HepG2 (cell line): ENCODE data around the gene DOLK. TPM values are rescaled to one million over a fixed set of nuclear protein-coding genes. Genes with fewer than 3 reads are reported as not detected.

Experiments used
- ARID5B ChIP-seq: IDR thresholded peaks from 2 replicates; pipeline ENCODE4 v1.4.0; 2020; ENCODE audit warnings: mild to moderate bottlenecking, missing genetic modification reagents
- ATF2 ChIP-seq: sonication (generic); formaldehyde crosslinking; IDR thresholded peaks from 2 replicates; pipeline ENCODE4 v1.4.0; 2020; ENCODE audit warnings: missing genetic modification reagents
- CTCF ChIP-seq: sonication (generic); formaldehyde crosslinking; IDR thresholded peaks from 2 replicates; pipeline ENCODE4 v1.5.0; 2020; ENCODE audit warnings: mild to moderate bottlenecking, missing genetic modification reagents, moderate library complexity
- FOXA3 ChIP-seq: IDR thresholded peaks from 2 replicates; pipeline ENCODE4 v1.6.1; 2016; ENCODE audit warnings: missing genetic modification reagents, missing compliant biosample characterization
- HDAC2 ChIP-seq: sonication (generic); formaldehyde crosslinking; IDR thresholded peaks from 2 replicates; pipeline ENCODE4 v1.4.0; 2020; ENCODE audit warnings: missing genetic modification reagents
- HNF4A ChIP-seq: sonication (generic); formaldehyde crosslinking; IDR thresholded peaks from 2 replicates; pipeline ENCODE4 v1.4.0; 2020; ENCODE audit warnings: missing genetic modification reagents
- HOXA3 ChIP-seq: sonication (generic); formaldehyde crosslinking; IDR thresholded peaks from 2 replicates; pipeline ENCODE4 v1.5.0; 2020; ENCODE audit warnings: missing genetic modification reagents
- JUNB ChIP-seq: sonication (generic); formaldehyde crosslinking; IDR thresholded peaks from 2 replicates; pipeline ENCODE4 v1.8.0; 2022; ENCODE audit warnings: missing genetic modification reagents, mild to moderate bottlenecking, borderline replicate concordance
- KDM2A ChIP-seq: sonication (generic); formaldehyde crosslinking; IDR thresholded peaks from 2 replicates; pipeline ENCODE4 v1.4.0; 2020; ENCODE audit warnings: low read depth, missing genetic modification reagents, borderline replicate concordance
- MED1 ChIP-seq: sonication (generic); formaldehyde crosslinking; IDR thresholded peaks from 2 replicates; pipeline ENCODE4 v1.4.0; 2020; ENCODE audit warnings: missing genetic modification reagents
- MIXL1 ChIP-seq: IDR thresholded peaks from 2 replicates; pipeline ENCODE4 v1.6.1; 2016
- PHF21A ChIP-seq: sonication (generic); formaldehyde crosslinking; IDR thresholded peaks from 2 replicates; pipeline ENCODE4 v1.5.0; 2020; ENCODE audit warnings: mild to moderate bottlenecking, missing genetic modification reagents
- RFXANK ChIP-seq: IDR thresholded peaks from 2 replicates; pipeline ENCODE4 v1.6.1; 2016
- RXRB ChIP-seq: IDR thresholded peaks from 2 replicates; pipeline ENCODE4 v1.6.1; 2016; ENCODE audit warnings: borderline replicate concordance, missing genetic modification reagents, missing compliant biosample characterization
- SOX6 ChIP-seq, 2 experiments: fragments of 450-650 bp in 1 of 2; sonication (generic) in 1 of 2; formaldehyde crosslinking in 1 of 2; IDR thresholded peaks; 2 replicates each; pipeline versions ENCODE4 v1.4.0 to v1.6.1; 2017 to 2020; ENCODE audit warnings: antibody characterized with exemption in 1 of 2, mild to moderate bottlenecking in 1 of 2, missing genetic modification reagents in 1 of 2
- ZFP90 ChIP-seq: sonication (generic); formaldehyde crosslinking; IDR thresholded peaks from 2 replicates; pipeline ENCODE4 v1.8.0; 2022; ENCODE audit warnings: missing genetic modification reagents, mild to moderate bottlenecking, inconsistent platforms, borderline replicate concordance
- ZMYM3 ChIP-seq: sonication (generic); formaldehyde crosslinking; IDR thresholded peaks from 2 replicates; pipeline ENCODE4 v1.5.1; 2020; ENCODE audit warnings: mild to moderate bottlenecking, missing genetic modification reagents
- ZNF124 ChIP-seq: sonication (generic); formaldehyde crosslinking; IDR thresholded peaks from 2 replicates; pipeline ENCODE4 v1.4.0; 2020; ENCODE audit warnings: missing genetic modification reagents
- ZNF574 ChIP-seq: sonication (generic); formaldehyde crosslinking; IDR thresholded peaks from 2 replicates; pipeline ENCODE4 v1.4.0; 2020; ENCODE audit warnings: missing genetic modification reagents
- ZNF605 ChIP-seq: sonication (generic); formaldehyde crosslinking; IDR thresholded peaks from 2 replicates; pipeline ENCODE4 v1.8.0; 2022; ENCODE audit warnings: mild to moderate bottlenecking, missing genetic modification reagents
- polyA plus RNA-seq, 8 experiments: library from polyadenylated mRNA; depleted of rRNA in 3 of 8; stranded (reverse) in 7 of 8; unstranded in 1 of 8; fragments of >200 nt; fragmentation: Illumina TruSeq in 4 of 8; extraction: Trizol in 4 of 8; gene quantifications; 2 replicates each; pipeline versions ENCODE4 v1.2.1 to v1.2.3, GENCODE V29; 2011 to 2016; ENCODE audit warnings: low read depth in 4 of 8, missing spikeins in 1 of 8, mixed read lengths in 1 of 8; ENCODE audit not compliant: insufficient read depth in 1 of 8
- total RNA-seq, 5 experiments: library from RNA; depleted of rRNA; stranded (reverse); fragments of >200 nt; fragmentation: Illumina TruSeq; extraction: Trizol; gene quantifications; 2 replicates each; pipeline ENCODE4 v1.2.3, GENCODE V29; 2016; ENCODE audit warnings: low read depth in 1 of 5

DOLK gene
- total and polyA plus RNA-seq, 2 of the 13 experiments (the other 11 are each of a cell fraction or from before 2014, with no cell fraction given): 15.4 to 18.7 TPM

- TF ChIP-seq ZNF574 (peak; percentile 15; the same call in 1 of the 2 replicates), FOXA3 (CRISPR knock-in tag) (0 out of 2 replicates have a peak, but pooled peaks have one; percentile 36), ZNF605 (CRISPR knock-in tag) (no peak), SOX6 (IDR thresholded peaks at IDR 0.05) (no peak), SOX6 (CRISPR knock-in tag; IDR thresholded peaks at IDR 0.05) (peak; percentile 47), KDM2A (CRISPR knock-in tag) (0 out of 2 replicates have a peak, but pooled peaks have one; percentile 25), PHF21A (CRISPR knock-in tag) (peak; percentile 66; the same call in 1 of the 2 replicates), HOXA3 (CRISPR knock-in tag) (peak; percentile 40; the same call in 1 of the 2 replicates), ATF2 (CRISPR knock-in tag) (no peak), RFXANK (CRISPR knock-in tag) (no peak), HNF4A (CRISPR knock-in tag) (peak; percentile 86), JUNB (CRISPR knock-in tag) (no peak), ZMYM3 (CRISPR knock-in tag) (0 out of 2 replicates have a peak, but pooled peaks have one; percentile 11), HDAC2 (CRISPR knock-in tag) (no peak), ZNF124 (no peak), ARID5B (peak; percentile 49; the same call in 1 of the 2 replicates), MED1 (CRISPR knock-in tag) (peak; percentile 69), CTCF (CRISPR knock-in tag) (no peak), ZFP90 (CRISPR knock-in tag) (0 out of 2 replicates have a peak, but pooled peaks have one; percentile 28), MIXL1 (CRISPR knock-in tag) (no peak), RXRB (CRISPR knock-in tag) (peak; percentile 36; the same call in 1 of the 2 replicates)
Measured at GRCh38 chr9:128905964-128906363, 41.4 kb downstream of the DOLK start (continued).
